Measurements from ENCODE around the gene MAK. TPM values are rescaled to one million over a fixed set of nuclear protein-coding genes. Genes with fewer than 3 reads are reported as not detected.

Gene MAK
- total RNA-seq, 1 experiment from 2014 or later, result 0.07 TPM

DNA sequence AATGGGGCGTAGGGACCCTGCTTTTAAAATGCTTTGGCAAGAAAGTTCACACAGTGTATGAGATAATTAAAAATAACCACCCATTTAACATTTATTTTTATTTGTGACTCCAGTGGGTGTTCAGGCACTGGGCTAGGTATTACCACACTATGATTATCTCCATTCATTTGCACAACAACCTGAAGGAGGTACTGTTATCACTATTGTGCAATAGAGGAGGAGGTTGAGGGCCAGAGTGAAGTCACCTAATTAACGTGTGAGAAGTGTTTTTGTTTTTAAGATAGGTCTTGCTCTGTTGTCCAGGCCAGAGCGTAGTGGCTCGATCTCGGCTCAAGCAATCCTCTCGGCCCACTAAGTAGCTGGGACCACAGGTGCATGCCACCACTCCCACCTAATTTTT is 29.2 kb downstream of the MAK start:
- no peak for ATAC-seq
- H3K4me1 Mint-ChIP-seq, result peaks cover 7% of the 10 kb centered on the region; the same call in 1 of the 2 replicates
- H3K36me3 Mint-ChIP-seq, result no peaks in the 10 kb centered on the region
- H3K9me3 Mint-ChIP-seq, result no peaks in the 10 kb centered on the region
- ChIA-PET CTCF (interaction anchor here (1.4 kb wide), 1 partner anchor 343 kb away, joined by 5 read pairs; no protein-coding TSS in a partner anchor), POLR2A (no interaction called here)
- DNase-seq (ENCODE audit: low spot score), result no peak
- no peak overlapping the region; the same call in 1 of the 2 replicates for H3K27ac Mint-ChIP-seq
- no peaks in the 10 kb centered on the region for H3K27me3 Mint-ChIP-seq (ENCODE audit: low read depth)
- TF ChIP-seq NR1H2 (CRISPR knock-in tag; IDR thresholded peaks at IDR 0.05) (no peak), ZNF121 (CRISPR knock-in tag; IDR thresholded peaks at IDR 0.05) (0 out of 2 replicates have a peak, but pooled peaks have one; percentile 35)
- H3K4me3 Mint-ChIP-seq, result no peak overlapping the region

- CTCF ChIA-PET, result interaction anchor here (1.1 kb wide), 1 partner anchor 330 kb away, joined by 3 read pairs; no protein-coding TSS in a partner anchor
- TF ChIP-seq, protein P1, sequence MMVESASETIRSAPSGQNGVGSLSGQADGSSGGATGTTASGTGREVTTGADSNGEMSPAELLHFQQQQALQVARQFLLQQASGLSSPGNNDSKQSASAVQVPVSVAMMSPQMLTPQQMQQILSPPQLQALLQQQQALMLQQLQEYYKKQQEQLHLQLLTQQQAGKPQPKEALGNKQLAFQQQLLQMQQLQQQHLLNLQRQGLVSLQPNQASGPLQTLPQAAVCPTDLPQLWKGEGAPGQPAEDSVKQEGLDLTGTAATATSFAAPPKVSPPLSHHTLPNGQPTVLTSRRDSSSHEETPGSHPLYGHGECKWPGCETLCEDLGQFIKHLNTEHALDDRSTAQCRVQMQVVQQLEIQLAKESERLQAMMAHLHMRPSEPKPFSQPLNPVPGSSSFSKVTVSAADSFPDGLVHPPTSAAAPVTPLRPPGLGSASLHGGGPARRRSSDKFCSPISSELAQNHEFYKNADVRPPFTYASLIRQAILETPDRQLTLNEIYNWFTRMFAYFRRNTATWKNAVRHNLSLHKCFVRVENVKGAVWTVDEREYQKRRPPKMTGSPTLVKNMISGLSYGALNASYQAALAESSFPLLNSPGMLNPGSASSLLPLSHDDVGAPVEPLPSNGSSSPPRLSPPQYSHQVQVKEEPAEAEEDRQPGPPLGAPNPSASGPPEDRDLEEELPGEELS (CRISPR knock-in tag; IDR thresholded peaks at IDR 0.05), result no peak
- TF ChIP-seq, protein P2, sequence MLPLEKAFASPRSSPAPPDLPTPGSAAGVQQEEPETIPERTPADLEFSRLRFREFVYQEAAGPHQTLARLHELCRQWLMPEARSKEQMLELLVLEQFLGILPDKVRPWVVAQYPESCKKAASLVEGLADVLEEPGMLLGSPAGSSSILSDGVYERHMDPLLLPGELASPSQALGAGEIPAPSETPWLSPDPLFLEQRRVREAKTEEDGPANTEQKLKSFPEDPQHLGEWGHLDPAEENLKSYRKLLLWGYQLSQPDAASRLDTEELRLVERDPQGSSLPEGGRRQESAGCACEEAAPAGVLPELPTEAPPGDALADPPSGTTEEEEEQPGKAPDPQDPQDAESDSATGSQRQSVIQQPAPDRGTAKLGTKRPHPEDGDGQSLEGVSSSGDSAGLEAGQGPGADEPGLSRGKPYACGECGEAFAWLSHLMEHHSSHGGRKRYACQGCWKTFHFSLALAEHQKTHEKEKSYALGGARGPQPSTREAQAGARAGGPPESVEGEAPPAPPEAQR (CRISPR knock-in tag; IDR thresholded peaks at IDR 0.05), result no peak
- TF ChIP-seq FOXP1 (CRISPR knock-in tag; IDR thresholded peaks at IDR 0.05; ENCODE audit: borderline replicate concordance) (no peak), SOX15 (CRISPR knock-in tag; IDR thresholded peaks at IDR 0.05) (no peak), JAZF1 (CRISPR knock-in tag; IDR thresholded peaks at IDR 0.05) (no peak), ESRRA (CRISPR knock-in tag; IDR thresholded peaks at IDR 0.05; ENCODE audit: borderline replicate concordance) (no peak), ZNF121 (CRISPR knock-in tag; IDR thresholded peaks at IDR 0.05) (no peak), NR3C1 (CRISPR knock-in tag; conservative IDR thresholded peaks at IDR 0.05; ENCODE audit: low read depth) (no peak), NFYB (CRISPR knock-in tag; conservative IDR thresholded peaks at IDR 0.05; ENCODE audit: low read depth) (no peak), CREB1 (CRISPR knock-in tag; IDR thresholded peaks at IDR 0.05) (no peak)
- TF ChIP-seq, protein P3, sequence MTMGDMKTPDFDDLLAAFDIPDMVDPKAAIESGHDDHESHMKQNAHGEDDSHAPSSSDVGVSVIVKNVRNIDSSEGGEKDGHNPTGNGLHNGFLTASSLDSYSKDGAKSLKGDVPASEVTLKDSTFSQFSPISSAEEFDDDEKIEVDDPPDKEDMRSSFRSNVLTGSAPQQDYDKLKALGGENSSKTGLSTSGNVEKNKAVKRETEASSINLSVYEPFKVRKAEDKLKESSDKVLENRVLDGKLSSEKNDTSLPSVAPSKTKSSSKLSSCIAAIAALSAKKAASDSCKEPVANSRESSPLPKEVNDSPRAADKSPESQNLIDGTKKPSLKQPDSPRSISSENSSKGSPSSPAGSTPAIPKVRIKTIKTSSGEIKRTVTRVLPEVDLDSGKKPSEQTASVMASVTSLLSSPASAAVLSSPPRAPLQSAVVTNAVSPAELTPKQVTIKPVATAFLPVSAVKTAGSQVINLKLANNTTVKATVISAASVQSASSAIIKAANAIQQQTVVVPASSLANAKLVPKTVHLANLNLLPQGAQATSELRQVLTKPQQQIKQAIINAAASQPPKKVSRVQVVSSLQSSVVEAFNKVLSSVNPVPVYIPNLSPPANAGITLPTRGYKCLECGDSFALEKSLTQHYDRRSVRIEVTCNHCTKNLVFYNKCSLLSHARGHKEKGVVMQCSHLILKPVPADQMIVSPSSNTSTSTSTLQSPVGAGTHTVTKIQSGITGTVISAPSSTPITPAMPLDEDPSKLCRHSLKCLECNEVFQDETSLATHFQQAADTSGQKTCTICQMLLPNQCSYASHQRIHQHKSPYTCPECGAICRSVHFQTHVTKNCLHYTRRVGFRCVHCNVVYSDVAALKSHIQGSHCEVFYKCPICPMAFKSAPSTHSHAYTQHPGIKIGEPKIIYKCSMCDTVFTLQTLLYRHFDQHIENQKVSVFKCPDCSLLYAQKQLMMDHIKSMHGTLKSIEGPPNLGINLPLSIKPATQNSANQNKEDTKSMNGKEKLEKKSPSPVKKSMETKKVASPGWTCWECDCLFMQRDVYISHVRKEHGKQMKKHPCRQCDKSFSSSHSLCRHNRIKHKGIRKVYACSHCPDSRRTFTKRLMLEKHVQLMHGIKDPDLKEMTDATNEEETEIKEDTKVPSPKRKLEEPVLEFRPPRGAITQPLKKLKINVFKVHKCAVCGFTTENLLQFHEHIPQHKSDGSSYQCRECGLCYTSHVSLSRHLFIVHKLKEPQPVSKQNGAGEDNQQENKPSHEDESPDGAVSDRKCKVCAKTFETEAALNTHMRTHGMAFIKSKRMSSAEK (CRISPR knock-in tag; IDR thresholded peaks at IDR 0.05; ENCODE audit: borderline replicate concordance), result no peak
- TF ChIP-seq, protein P4, sequence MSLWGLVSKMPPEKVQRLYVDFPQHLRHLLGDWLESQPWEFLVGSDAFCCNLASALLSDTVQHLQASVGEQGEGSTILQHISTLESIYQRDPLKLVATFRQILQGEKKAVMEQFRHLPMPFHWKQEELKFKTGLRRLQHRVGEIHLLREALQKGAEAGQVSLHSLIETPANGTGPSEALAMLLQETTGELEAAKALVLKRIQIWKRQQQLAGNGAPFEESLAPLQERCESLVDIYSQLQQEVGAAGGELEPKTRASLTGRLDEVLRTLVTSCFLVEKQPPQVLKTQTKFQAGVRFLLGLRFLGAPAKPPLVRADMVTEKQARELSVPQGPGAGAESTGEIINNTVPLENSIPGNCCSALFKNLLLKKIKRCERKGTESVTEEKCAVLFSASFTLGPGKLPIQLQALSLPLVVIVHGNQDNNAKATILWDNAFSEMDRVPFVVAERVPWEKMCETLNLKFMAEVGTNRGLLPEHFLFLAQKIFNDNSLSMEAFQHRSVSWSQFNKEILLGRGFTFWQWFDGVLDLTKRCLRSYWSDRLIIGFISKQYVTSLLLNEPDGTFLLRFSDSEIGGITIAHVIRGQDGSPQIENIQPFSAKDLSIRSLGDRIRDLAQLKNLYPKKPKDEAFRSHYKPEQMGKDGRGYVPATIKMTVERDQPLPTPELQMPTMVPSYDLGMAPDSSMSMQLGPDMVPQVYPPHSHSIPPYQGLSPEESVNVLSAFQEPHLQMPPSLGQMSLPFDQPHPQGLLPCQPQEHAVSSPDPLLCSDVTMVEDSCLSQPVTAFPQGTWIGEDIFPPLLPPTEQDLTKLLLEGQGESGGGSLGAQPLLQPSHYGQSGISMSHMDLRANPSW (CRISPR knock-in tag; conservative IDR thresholded peaks at IDR 0.05; ENCODE audit: low read depth), result no peak
- TF ChIP-seq, protein P5, sequence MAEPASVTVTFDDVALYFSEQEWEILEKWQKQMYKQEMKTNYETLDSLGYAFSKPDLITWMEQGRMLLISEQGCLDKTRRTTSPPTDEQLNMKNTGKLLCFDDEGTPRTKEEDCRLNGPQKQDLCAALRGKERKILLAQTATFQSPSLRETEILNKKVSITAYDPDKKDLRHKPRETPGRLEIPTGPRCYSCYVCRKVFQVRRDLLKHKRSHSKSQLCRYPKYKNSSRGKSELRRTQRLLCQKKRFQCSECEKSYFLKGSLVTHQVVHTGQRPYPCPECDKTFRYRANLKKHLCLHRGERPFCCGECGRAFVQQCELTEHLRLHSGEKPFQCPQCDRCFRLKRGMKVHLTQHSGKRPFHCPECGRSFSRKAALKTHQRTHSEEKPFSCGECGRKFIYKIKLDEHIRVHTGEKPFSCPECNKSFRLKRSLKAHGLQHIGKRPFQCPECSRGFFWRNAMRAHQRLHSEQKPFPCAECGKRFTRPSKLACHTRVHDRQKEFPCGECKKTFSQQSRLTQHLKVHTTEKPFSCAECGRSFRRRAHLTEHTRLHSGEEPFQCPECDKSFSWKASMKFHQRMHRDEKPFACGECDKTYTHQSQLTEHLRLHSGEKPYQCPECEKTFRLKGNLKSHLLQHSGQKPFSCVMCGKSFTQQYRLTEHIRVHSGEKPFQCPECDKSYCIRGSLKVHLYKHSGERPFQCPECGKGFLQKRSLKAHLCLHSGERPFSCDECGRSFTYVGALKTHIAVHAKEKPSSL (CRISPR knock-in tag; conservative IDR thresholded peaks at IDR 0.05), result no peak
- TF ChIP-seq, protein P6, sequence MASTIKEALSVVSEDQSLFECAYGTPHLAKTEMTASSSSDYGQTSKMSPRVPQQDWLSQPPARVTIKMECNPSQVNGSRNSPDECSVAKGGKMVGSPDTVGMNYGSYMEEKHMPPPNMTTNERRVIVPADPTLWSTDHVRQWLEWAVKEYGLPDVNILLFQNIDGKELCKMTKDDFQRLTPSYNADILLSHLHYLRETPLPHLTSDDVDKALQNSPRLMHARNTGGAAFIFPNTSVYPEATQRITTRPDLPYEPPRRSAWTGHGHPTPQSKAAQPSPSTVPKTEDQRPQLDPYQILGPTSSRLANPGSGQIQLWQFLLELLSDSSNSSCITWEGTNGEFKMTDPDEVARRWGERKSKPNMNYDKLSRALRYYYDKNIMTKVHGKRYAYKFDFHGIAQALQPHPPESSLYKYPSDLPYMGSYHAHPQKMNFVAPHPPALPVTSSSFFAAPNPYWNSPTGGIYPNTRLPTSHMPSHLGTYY (CRISPR knock-in tag; IDR thresholded peaks at IDR 0.05), result no peak
- TF ChIP-seq, protein P7, sequence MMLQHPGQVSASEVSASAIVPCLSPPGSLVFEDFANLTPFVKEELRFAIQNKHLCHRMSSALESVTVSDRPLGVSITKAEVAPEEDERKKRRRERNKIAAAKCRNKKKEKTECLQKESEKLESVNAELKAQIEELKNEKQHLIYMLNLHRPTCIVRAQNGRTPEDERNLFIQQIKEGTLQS (CRISPR knock-in tag; conservative IDR thresholded peaks at IDR 0.05), result no peak
- TF ChIP-seq, protein P8, sequence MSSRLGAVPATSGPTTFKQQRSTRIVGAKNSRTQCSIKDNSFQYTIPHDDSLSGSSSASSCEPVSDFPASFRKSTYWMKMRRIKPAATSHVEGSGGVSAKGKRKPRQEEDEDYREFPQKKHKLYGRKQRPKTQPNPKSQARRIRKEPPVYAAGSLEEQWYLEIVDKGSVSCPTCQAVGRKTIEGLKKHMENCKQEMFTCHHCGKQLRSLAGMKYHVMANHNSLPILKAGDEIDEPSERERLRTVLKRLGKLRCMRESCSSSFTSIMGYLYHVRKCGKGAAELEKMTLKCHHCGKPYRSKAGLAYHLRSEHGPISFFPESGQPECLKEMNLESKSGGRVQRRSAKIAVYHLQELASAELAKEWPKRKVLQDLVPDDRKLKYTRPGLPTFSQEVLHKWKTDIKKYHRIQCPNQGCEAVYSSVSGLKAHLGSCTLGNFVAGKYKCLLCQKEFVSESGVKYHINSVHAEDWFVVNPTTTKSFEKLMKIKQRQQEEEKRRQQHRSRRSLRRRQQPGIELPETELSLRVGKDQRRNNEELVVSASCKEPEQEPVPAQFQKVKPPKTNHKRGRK (CRISPR knock-in tag; IDR thresholded peaks at IDR 0.05; ENCODE audit: borderline replicate concordance), result no peak
- Mint-ChIP-seq H3K4me1 (peaks cover 7% of the 10 kb centered on the region; the same call in 1 of the 2 replicates), H3K27ac (no peak overlapping the region), H3K4me3 (no peak overlapping the region), H3K36me3 (no peaks in the 10 kb centered on the region), H3K9me3 (no peaks in the 10 kb centered on the region), H3K27me3 (ENCODE audit: low read depth) (no peaks in the 10 kb centered on the region)
- POLR2A ChIA-PET, result no interaction called here
- DNase-seq (ENCODE audit: low spot score) (no peak), ATAC-seq (no peak)
These were observed 30.0 kb downstream of the MAK start for GRCh38 chr6:10808376-10808775.

Measured in WTC11 (cell line).